GM18505 (cell line): Measurements from ENCODE around the gene ARHGAP25.
"Not testable (repeated sequence)": the region's sequence is repeated elsewhere in the genome, so short reads cannot be mapped to it uniquely, and the experiment has no call there.

ENCODE experiments used
- ATAC-seq: cut with Tn5 transposase; IDR thresholded peaks from one replicate; pipeline ENCODE4 v1.9.1; 2021; ENCODE audit not compliant: unreplicated experiment
- POLR2A ChIP-seq: IDR thresholded peaks from 4 replicates; pipeline ENCODE4 v1.6.1; 2011; ENCODE audit warnings: borderline replicate concordance; ENCODE audit not compliant: insufficient read depth, insufficient read length; ENCODE audit errors: extremely low read depth

The ARHGAP25 gene

GRCh38 chr2:68790600-68790999 lies 56.0 kb downstream of the ARHGAP25 start:
- no peak for ATAC-seq
- TF ChIP-seq POLR2A = no peak

GRCh38 chr2:68791914-68792313 lies 57.3 kb downstream of the ARHGAP25 start:
- no peak for TF ChIP-seq POLR2A
- no peak for ATAC-seq

- no peak for TF ChIP-seq POLR2A
- no peak for ATAC-seq
Observed at GRCh38 chr2:68792751-68793150, 58.1 kb downstream of the ARHGAP25 start.

- ATAC-seq = no peak
- no peak for TF ChIP-seq POLR2A
Observed at GRCh38 chr2:68796295-68796905, 61.8 kb downstream of the ARHGAP25 start.

GRCh38 chr2:68798569-68798968 lies 64.0 kb downstream of the ARHGAP25 start:
- no peak for TF ChIP-seq POLR2A
- ATAC-seq = no peak

- no peak for TF ChIP-seq POLR2A
- no peak for ATAC-seq
Observed at GRCh38 chr2:68799140-68800026, 64.8 kb downstream of the ARHGAP25 start.

GRCh38 chr2:68800027-68800401 lies 65.4 kb downstream of the ARHGAP25 start:
- TF ChIP-seq POLR2A = no peak
- no peak for ATAC-seq

- no peak for ATAC-seq
- no peak for TF ChIP-seq POLR2A
Observed at GRCh38 chr2:68800517-68800916, 65.9 kb downstream of the ARHGAP25 start.

- not testable (repeated sequence) for ATAC-seq
Observed at GRCh38 chr2:68802161-68802560, 67.5 kb downstream of the ARHGAP25 start.

GRCh38 chr2:68805025-68805424 lies 70.4 kb downstream of the ARHGAP25 start:
- ATAC-seq = no peak
- no peak for TF ChIP-seq POLR2A

GRCh38 chr2:68806511-68807109 lies 72.0 kb downstream of the ARHGAP25 start:
- no peak for ATAC-seq
- no peak for TF ChIP-seq POLR2A

GRCh38 chr2:68807821-68808266 lies 73.2 kb downstream of the ARHGAP25 start:
- no peak for ATAC-seq
- no peak for TF ChIP-seq POLR2A

- no peak for ATAC-seq
- TF ChIP-seq POLR2A = no peak
Observed at GRCh38 chr2:68809324-68810240, 75.0 kb downstream of the ARHGAP25 start.

GRCh38 chr2:68811364-68811763 lies 76.8 kb downstream of the ARHGAP25 start:
- no peak for TF ChIP-seq POLR2A
- no peak for ATAC-seq

GRCh38 chr2:68812251-68812650 lies 77.6 kb downstream of the ARHGAP25 start:
- ATAC-seq = no peak
- TF ChIP-seq POLR2A = no peak
